MM.1S (cell line): ENCODE measurements around the gene CBLIF.
"Not testable (repeated sequence)": the region's sequence is repeated elsewhere in the genome, so short reads cannot be mapped to it uniquely, and the experiment has no call there.

Source experiments
- DNase-seq: peaks from one replicate; pipeline ENCODE4 v3.0.0-alpha.2; 2015
- H2AFZ ChIP-seq: fragments of 300-600 bp; sonication (generic); 2 replicates; pipeline ENCODE4 v1.6.0; 2016; ENCODE audit warnings: antibody characterized with exemption, low read length
- H3F3A ChIP-seq: fragments of 300-600 bp; sonication (generic); 2 replicates; pipeline ENCODE4 v1.6.1; 2016; ENCODE audit warnings: mild to moderate bottlenecking, antibody characterized with exemption, low read length, moderate library complexity, mixed read lengths; ENCODE audit not compliant: insufficient read depth
- H3K27ac ChIP-seq: fragments of 300-600 bp; sonication (generic); 2 replicates; pipeline ENCODE4 v1.5.1; 2016; ENCODE audit warnings: mild to moderate bottlenecking, low read length
- H3K27me3 ChIP-seq: fragments of 300-600 bp; sonication (generic); replicated peaks from 2 replicates; pipeline ENCODE4 v1.6.0; 2016; ENCODE audit warnings: low read length; ENCODE audit not compliant: insufficient read depth
- H3K36me3 ChIP-seq: fragments of 300-600 bp; sonication (generic); replicated peaks from 2 replicates; pipeline ENCODE4 v1.6.1; 2016; ENCODE audit warnings: mild to moderate bottlenecking, low read length, mixed read lengths; ENCODE audit not compliant: insufficient read depth
- H3K4me1 ChIP-seq: fragments of 300-600 bp; sonication (generic); 2 replicates; pipeline ENCODE4 v1.6.1; 2016; ENCODE audit warnings: low read length, mixed read lengths
- H3K4me2 ChIP-seq: fragments of 300-600 bp; sonication (generic); 2 replicates; pipeline ENCODE4 v1.6.0; 2016; ENCODE audit warnings: low read depth, low read length
- H3K4me3 ChIP-seq: fragments of 300-600 bp; sonication (generic); 2 replicates; pipeline ENCODE4 v1.5.1; 2016; ENCODE audit warnings: low read length, mixed read lengths
- H3K79me2 ChIP-seq: fragments of 300-600 bp; sonication (generic); 2 replicates; pipeline ENCODE4 v1.6.1; 2016; ENCODE audit warnings: mixed run types, low read length, mixed read lengths
- H3K9ac ChIP-seq: fragments of 300-600 bp; sonication (generic); 2 replicates; pipeline ENCODE4 v1.6.1; 2016; ENCODE audit warnings: low read length, mixed read lengths
- H3K9me2 ChIP-seq: fragments of 300-600 bp; sonication (generic); replicated peaks from 2 replicates; pipeline ENCODE4 v1.6.1; 2016; ENCODE audit warnings: mild to moderate bottlenecking, low read length, mixed read lengths; ENCODE audit not compliant: insufficient read depth
- H3K9me3 ChIP-seq: fragments of 300-600 bp; sonication (generic); replicated peaks from 2 replicates; pipeline ENCODE4 v1.6.1; 2016; ENCODE audit warnings: mild to moderate bottlenecking, low read length, mixed read lengths; ENCODE audit not compliant: insufficient read depth
- H4K20me1 ChIP-seq: fragments of 300-600 bp; sonication (generic); 2 replicates; pipeline ENCODE4 v1.6.1; 2016; ENCODE audit warnings: mild to moderate bottlenecking, low read length, moderate library complexity, mixed read lengths; ENCODE audit not compliant: insufficient read depth
- CTCF ChIP-seq: fragments of 300-600 bp; sonication (generic); IDR thresholded peaks from 2 replicates; pipeline ENCODE4 v1.5.1; 2016; ENCODE audit warnings: antibody characterized with exemption, low read length, mixed read lengths
- EZH2 ChIP-seq: fragments of 300-600 bp; sonication (generic); optimal IDR thresholded peaks from 2 replicates; pipeline ENCODE3; 2017; ENCODE audit warnings: low read depth, mild to moderate bottlenecking, antibody characterized with exemption, low read length, mixed read lengths
- EZH2phosphoT487 ChIP-seq: fragments of 300-600 bp; sonication (generic); IDR thresholded peaks from 2 replicates; pipeline ENCODE4 v1.6.1; 2018; ENCODE audit warnings: antibody characterized with exemption, low read length

Gene CBLIF

GRCh38 chr11:59818572-59818971 is 26.7 kb downstream of the CBLIF start:
- Histone ChIP-seq H3K4me3 (0 out of 2 replicates have a peak overlapping the region, but pooled peaks have one; percentile 1), H3K79me2 (no peaks in the 10 kb centered on the region), H3K36me3 (no peaks in the 10 kb centered on the region), H3K4me1 (peaks cover 36% of the 10 kb centered on the region), H3F3A (peaks cover 17% of the 10 kb centered on the region), H3K9me2 (no peaks in the 10 kb centered on the region), H3K9me3 (no peaks in the 10 kb centered on the region), H3K27ac (peak overlapping the region; percentile 70), H4K20me1 (no peaks in the 10 kb centered on the region), H3K27me3 (no peaks in the 10 kb centered on the region), H3K4me2 (peak overlapping the region; percentile 55), H3K9ac (peak overlapping the region; percentile 7; the same call in 1 of the 2 replicates), H2AFZ (peak overlapping the region; percentile 41)
- no peak for TF ChIP-seq CTCF
- TF ChIP-seq EZH2 = no peak
- no peak for TF ChIP-seq EZH2phosphoT487
- peak; percentile 79 for DNase-seq

GRCh38 chr11:59816434-59816833 is 28.9 kb downstream of the CBLIF start:
- H3K27me3 ChIP-seq, H3K9ac ChIP-seq, H3K4me3 ChIP-seq, H4K20me1 ChIP-seq, H3K4me2 ChIP-seq, H2AFZ ChIP-seq, H3K79me2 ChIP-seq, H3K36me3 ChIP-seq, H3K27ac ChIP-seq, H3K9me2 ChIP-seq, DNase-seq, H3K9me3 ChIP-seq: not testable (repeated sequence)
- peaks cover 24% of the 10 kb centered on the region for H3F3A ChIP-seq
- peaks cover 37% of the 10 kb centered on the region for H3K4me1 ChIP-seq

- H3K4me3 ChIP-seq = no peak overlapping the region
- H3K9me3 ChIP-seq = no peaks in the 10 kb centered on the region
- no peak overlapping the region for H2AFZ ChIP-seq
- H3K27me3 ChIP-seq = no peaks in the 10 kb centered on the region
- peaks cover 27% of the 10 kb centered on the region for H3F3A ChIP-seq
- no peak overlapping the region for H3K4me2 ChIP-seq
- no peaks in the 10 kb centered on the region for H3K9me2 ChIP-seq
- no peak overlapping the region for H3K27ac ChIP-seq
- TF ChIP-seq EZH2phosphoT487 = no peak
- TF ChIP-seq EZH2 = no peak
- TF ChIP-seq CTCF = no peak
- H3K36me3 ChIP-seq = no peaks in the 10 kb centered on the region
- H3K4me1 ChIP-seq = peaks cover 42% of the 10 kb centered on the region
- no peak for DNase-seq
- 0 out of 2 replicates have a peak, but pooled peaks cover 4% of the 10 kb centered on the region for H3K79me2 ChIP-seq
- no peak overlapping the region for H3K9ac ChIP-seq
- no peaks in the 10 kb centered on the region for H4K20me1 ChIP-seq
Measured at GRCh38 chr11:59815754-59816153, 29.5 kb downstream of the CBLIF start.

GRCh38 chr11:59814021-59814420 is 31.3 kb downstream of the CBLIF start:
- peaks cover 42% of the 10 kb centered on the region for H3K4me1 ChIP-seq
- TF ChIP-seq CTCF (no peak), EZH2 (no peak), EZH2phosphoT487 (no peak)
- no peaks in the 10 kb centered on the region for H4K20me1 ChIP-seq
- H3K4me3 ChIP-seq = peak overlapping the region; percentile 46
- peak overlapping the region; percentile 43; the same call in 1 of the 2 replicates for H3K9ac ChIP-seq
- no peaks in the 10 kb centered on the region for H3K9me2 ChIP-seq
- H3K27ac ChIP-seq = peak overlapping the region; percentile 36; the same call in 1 of the 2 replicates
- H3K36me3 ChIP-seq = no peaks in the 10 kb centered on the region
- H3F3A ChIP-seq = peaks cover 32% of the 10 kb centered on the region
- H3K9me3 ChIP-seq = no peaks in the 10 kb centered on the region
- peak overlapping the region; percentile 69 for H2AFZ ChIP-seq
- peak overlapping the region; percentile 80 for H3K4me2 ChIP-seq
- peaks cover 18% of the 10 kb centered on the region for H3K79me2 ChIP-seq
- H3K27me3 ChIP-seq = no peaks in the 10 kb centered on the region
- DNase-seq = peak; percentile 42
